MV-4-11 (cell line): ENCODE measurements around the gene PDLIM5.
"Not testable (repeated sequence)": the region's sequence is repeated elsewhere in the genome, so short reads cannot be mapped to it uniquely, and the experiment has no call there.

Experiments
- DNase-seq: peaks from one replicate; lab custom pipeline; 2025; lab: John Stamatoyannopoulos, UW

The PDLIM5 gene

DNA sequence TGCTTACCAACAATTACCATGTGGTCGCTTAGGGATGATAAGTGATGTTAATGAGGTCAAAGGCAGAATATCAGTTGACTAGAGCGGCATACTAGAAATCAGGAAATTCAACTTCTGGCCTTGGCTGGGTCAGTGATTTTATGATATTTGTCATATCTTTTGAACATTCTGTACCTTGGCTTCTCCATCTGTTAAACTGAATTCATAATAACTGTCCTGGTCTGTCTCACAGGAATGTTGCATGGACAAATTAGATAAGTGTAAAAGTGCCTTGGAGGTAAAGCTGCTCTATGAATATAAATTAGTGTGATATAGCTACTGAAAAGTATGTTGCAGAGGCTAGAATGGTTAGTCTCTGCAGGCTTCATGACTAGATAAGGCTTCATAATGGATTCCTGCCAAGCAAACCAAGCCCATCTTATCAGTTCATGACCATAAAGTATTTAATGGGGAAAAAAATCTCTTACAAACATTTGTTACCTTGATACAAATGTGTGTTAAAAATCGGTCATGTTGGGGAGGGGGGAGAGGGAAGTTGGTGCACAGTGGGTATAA, 201.4 kb downstream of the PDLIM5 start:
- DNase-seq: no peak

GRCh38 chr4:94653984-94654609, 202.4 kb downstream of the PDLIM5 start:
- no peak for DNase-seq

GRCh38 chr4:94654714-94655113, 203.0 kb downstream of the PDLIM5 start:
- DNase-seq: no peak

GRCh38 chr4:94660614-94661013, 208.9 kb downstream of the PDLIM5 start:
- no peak for DNase-seq

DNA sequence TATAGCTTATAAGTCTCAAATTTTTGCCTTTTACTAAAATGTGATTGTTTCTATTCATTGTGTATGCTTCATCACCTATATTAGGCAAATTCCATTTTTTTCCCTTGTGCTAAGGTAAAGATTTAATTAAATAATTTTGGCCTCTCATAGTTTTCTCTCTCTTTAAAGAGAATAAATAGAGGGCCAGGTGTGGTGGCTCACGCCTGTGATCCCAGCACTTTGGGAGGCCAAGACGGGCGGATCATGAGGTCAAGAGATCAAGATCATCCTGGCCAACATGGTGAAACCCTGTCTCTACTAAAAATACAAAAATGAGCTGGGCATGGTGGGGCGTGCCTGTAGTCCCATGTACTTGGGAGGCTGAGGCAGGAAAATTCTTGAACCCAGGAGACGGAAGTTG, 213.3 kb downstream of the PDLIM5 start:
- not testable (repeated sequence) for DNase-seq

DNA sequence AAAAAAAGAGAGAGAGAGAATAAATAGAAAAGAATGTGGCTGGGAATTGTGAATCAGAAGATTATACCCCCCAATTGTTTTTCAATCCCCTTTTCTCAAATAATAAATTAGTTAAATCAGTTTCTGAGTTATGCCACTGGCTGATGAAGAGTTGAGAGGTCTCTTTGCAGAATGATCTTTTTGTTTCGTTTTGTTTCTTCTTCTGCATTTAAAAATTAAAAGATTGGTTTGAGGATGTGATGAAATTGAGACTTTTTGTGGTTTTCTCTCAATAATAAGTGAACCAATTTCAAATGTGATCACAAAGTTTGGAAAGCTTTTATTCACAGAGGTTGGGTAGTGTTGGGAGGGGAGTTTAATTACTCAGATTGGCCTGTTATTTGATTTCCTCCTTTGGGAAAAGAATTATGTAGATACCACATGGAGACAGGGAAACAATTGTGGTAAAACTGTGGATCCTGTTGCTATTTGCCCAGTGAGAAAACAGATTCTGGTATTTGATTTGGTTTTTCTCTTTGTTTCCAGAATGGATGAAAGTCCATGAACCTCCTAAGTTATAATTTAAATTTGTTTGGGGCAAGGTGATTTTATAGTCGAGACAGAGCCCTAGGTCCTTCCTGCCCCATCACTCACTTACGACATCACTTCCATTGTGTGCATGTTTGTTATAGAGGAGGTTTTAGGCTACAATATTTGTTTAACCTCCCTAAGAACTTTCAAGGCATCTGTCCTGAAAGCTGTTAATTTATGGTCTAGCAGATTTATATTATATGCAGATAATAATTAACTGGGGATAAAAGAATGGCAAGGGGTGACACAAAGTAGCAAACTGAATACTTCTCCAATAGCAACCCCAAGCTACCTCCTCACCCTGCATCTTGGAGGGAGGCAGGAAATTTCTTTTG, 214.0 kb downstream of the PDLIM5 start:
- DNase-seq: no peak

DNA sequence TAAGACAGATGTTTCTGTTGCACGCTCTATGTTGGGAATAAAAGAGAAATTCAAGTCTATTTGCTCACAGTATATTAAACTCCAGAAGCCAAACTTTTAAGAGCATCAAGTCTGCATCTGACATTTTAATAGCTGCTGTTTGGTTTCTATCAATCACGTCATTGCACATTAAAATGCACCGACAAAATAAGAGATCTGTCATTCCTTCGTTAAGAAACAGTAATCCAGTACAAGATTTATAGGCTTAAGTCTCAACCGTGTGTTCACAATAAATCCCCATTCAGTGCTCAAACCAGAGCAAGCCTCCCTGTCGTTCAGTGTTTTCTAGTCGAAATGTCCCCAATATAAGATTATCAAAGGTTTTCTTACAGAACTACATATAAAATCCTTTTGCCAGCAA, 217.0 kb downstream of the PDLIM5 start:
- no peak for DNase-seq

- no peak for DNase-seq
Measured at GRCh38 chr4:94669672-94670664, 218.2 kb downstream of the PDLIM5 start.

- no peak for DNase-seq
Measured at GRCh38 chr4:94671113-94671512, 219.4 kb downstream of the PDLIM5 start.

- no peak for DNase-seq
Measured at GRCh38 chr4:94673961-94674360, 222.2 kb downstream of the PDLIM5 start.

- DNase-seq: no peak
Measured at GRCh38 chr4:94676970-94677369, 225.2 kb downstream of the PDLIM5 start.

- no peak for DNase-seq
Measured at GRCh38 chr4:94678896-94679295, 227.2 kb downstream of the PDLIM5 start.

- no peak for DNase-seq
Measured at GRCh38 chr4:94680176-94680862, 228.6 kb downstream of the PDLIM5 start.

DNA sequence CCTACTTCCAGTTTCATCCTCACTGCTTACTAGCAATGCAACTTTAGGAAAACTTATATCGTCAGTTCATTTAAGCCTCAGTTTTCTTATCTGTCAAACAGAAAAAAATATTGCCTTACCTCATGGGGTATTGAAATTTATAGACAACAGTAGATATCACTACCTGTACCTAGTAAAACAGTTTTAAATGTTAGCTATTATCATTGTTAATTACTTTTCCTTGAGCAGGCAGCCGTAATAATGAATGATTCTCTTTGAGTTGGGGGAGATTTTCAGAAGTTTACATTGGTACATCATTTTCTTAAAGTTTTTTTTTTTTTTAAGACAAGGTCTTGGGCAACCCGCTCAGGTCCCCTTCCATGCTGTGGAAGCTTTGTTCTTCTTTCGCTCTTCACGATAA, 234.3 kb downstream of the PDLIM5 start:
- DNase-seq: no peak

DNA sequence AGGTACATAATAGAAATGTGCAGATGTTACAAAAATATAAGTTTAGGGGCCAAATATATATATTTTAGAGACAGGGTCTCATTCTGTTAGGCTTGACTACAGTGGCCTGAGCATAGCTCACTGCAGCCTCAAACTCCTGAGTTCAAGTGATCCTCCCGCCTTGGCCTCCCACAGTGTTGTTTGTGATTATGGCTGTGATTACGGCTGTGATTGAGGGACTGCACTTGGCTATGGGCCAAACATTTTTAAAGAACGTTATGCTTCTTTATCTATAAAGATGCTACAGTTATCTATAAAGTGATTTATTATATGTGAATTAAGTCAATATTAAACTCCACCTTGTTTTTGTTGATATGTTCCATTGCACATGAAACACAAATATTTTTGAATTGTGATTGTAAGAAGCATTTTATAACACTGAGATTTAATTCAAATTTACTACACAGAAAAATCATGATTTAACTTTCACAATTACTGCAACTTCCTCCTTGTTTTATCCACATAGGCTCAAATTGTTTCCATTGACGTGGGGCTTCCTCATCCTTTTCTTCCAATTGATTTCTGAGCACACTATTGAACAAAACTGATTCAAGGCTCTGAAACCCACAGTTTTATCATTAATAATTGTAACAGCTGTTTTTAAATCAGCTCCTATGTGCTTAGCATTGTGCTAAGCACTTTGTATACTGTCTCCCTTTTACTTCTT, 237.6 kb downstream of the PDLIM5 start:
- DNase-seq: peak; percentile 55

DNA sequence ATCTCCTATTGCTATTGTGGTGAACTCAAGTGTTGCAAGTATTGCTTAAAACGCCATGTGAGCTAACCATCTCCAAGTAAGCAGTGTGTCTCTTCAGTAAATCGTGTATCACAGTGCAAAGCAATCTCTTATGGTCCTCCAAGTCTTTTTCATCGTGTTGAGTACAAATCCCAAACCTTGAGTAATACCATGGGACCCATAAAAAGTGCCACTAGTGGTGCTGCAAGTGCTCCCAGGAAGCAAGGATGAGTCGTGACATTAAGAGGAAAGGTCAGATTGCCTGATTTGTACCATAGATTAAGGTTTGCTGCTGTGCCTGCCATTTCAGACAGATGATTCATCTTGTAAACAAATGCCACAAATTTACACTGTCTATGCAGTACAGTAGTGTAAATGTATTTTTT, 239.1 kb downstream of the PDLIM5 start:
- DNase-seq: no peak

DNA sequence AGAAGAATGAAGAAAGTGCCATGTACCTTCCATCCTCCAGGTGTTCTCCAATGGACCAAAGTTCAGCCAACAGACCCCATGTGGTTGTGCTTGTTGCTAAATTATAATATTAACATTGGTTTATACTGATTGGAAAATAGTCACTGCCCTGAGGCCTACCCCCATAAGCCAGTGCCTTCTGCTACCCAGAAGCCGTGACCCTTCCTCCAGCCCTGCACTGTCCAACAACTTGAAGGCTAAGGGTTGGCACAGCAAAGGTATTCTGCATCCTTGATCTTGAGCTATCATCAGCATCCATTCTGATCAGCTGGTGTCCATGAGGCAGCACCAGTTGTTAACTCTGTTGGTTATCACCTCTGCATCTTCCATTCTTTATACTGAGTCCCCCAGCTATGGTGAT, 239.8 kb downstream of the PDLIM5 start:
- no peak for DNase-seq

DNA sequence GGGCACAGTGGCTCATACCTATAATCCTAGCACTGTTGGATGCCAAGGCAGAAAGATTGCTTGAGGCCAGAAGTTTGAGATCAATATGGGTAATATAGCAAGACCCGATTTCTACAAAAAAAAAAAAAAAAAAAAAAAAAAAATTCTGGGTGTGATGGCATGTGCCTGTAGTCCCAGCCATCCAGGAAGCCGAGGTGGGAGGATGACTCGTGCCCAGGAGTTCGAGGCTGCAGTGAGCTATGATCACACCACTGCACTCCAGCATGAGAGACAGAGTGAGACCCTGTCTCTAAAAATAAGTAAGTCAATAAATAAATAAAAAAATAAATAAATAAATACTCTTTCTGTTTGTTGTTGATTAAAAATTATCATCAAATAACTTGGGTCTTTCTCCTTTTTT, 243.6 kb downstream of the PDLIM5 start:
- no peak for DNase-seq

GRCh38 chr4:94698187-94698586, 246.4 kb downstream of the PDLIM5 start:
- DNase-seq: no peak

- no peak for DNase-seq
Measured at GRCh38 chr4:94700298-94700697, 248.6 kb downstream of the PDLIM5 start.
